Inferior parietal cortex (tissue), 1 donor: Measurements from ENCODE around the gene PCK2.
A peak's percentile ranks its signal among the peaks of the same experiment; 100 is the strongest.

Experiments
- DNase-seq: peaks from one replicate; pipeline ENCODE4 v3.0.0-alpha.2; 2016; ENCODE audit errors: extremely low spot score

The PCK2 gene

GRCh38 chr14:24136684-24137528 lies 42.8 kb downstream of the PCK2 start:
- no peak for DNase-seq

GRCh38 chr14:24137529-24138395 lies 43.7 kb downstream of the PCK2 start:
- DNase-seq: no peak

GRCh38 chr14:24138396-24139271 lies 44.5 kb downstream of the PCK2 start:
- DNase-seq: no peak

- DNase-seq: no peak
Observed at GRCh38 chr14:24139272-24139934, 45.3 kb downstream of the PCK2 start.

- peak; percentile 99 for DNase-seq
Observed at GRCh38 chr14:24141097-24141880, 47.2 kb downstream of the PCK2 start, which contains the start of gene EMC9. Gene EMC9, minus strand, starts transcription at chr14:24141591. Its CDS starts 287 bp downstream, at chr14:24141304.

- no peak for DNase-seq
Observed at GRCh38 chr14:24143511-24143910, 49.4 kb downstream of the PCK2 start.

GRCh38 chr14:24144451-24144850 lies 50.3 kb downstream of the PCK2 start:
- no peak for DNase-seq

GRCh38 chr14:24145219-24145618 lies 51.1 kb downstream of the PCK2 start:
- no peak for DNase-seq

GRCh38 chr14:24145690-24146452 lies 51.8 kb downstream of the PCK2 start:
- DNase-seq: no peak

- peak; percentile 67 for DNase-seq
Observed at GRCh38 chr14:24146453-24146977, 52.4 kb downstream of the PCK2 start, which contains the start of gene PSME2. Gene PSME2, minus strand, starts transcription at chr14:24146610. Its CDS starts 29 bp downstream, at chr14:24146581.

- peak; percentile 97 for DNase-seq
Observed at GRCh38 chr14:24146978-24147760, 53.1 kb downstream of the PCK2 start, which contains the start of gene RNF31. Gene RNF31, plus strand, starts transcription at chr14:24147498. Its CDS starts 201 bp downstream, at chr14:24147699.

- no peak for DNase-seq
Observed at GRCh38 chr14:24147761-24148428, 53.8 kb downstream of the PCK2 start.

GRCh38 chr14:24149302-24149969 lies 55.3 kb downstream of the PCK2 start:
- no peak for DNase-seq

GRCh38 chr14:24150061-24150460 lies 56.0 kb downstream of the PCK2 start:
- DNase-seq: no peak

- no peak for DNase-seq
Observed at GRCh38 chr14:24150567-24150966, 56.5 kb downstream of the PCK2 start.

- no peak for DNase-seq
Observed at GRCh38 chr14:24150993-24151392, 56.9 kb downstream of the PCK2 start.
